ENCODE data around the gene TTC34. TPM values are rescaled to one million over a fixed set of nuclear protein-coding genes. Genes with fewer than 3 reads are reported as not detected.

Gene TTC34
- polyA plus RNA-seq, 3 donors = 0.03 to 1.00 TPM; not detected in 1

DNA sequence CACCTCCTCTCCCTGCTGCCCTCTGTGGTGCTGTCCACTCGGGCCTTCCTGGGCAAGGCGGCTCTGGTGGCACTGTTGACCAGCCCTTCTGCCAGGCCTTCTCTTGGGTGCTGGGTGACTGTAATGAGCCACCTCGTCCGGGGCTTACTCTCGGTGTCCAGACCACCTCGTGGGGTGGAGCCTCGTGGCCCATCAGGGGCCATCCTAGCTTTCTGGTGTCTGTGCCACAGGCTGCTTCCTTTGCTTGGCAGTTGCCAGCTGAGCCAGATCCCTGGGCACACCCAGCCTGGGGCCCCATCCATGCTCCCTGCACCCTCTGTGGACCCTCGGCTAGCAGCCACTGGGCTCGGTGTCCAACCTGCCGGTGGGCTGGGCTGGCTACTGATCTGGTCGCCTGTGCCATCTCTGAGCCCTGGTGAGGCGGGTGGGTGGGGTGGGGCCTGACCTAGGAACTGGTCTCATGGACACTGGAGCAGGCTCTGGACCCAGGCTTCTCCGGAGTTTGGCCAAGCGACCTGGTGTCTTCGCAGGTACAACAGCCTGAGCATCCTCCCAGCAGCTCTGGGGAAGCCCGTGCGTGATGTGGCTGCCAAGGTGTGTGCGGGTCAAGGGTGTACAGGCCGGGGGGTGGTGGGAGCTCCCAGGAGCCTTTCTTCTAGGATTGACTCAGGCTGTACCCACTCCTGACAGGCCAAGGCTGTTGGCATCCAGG is 213.5 kb downstream of the TTC34 start:
- H3K27ac Mint-ChIP-seq = no peak overlapping the region
- peak overlapping the region in 1 of 3 experiments; percentile 78 for H3K4me3 ChIP-seq (replicated peaks in 1 of 3; ENCODE audit: low read depth in 2 of 3, low read length in 3 of 3)
- no peak overlapping the region for H3K27ac ChIP-seq (ENCODE audit: low read depth in 1 of 2, low read length in 2 of 2)
- H3K79me2 ChIP-seq (ENCODE audit: insufficient read depth, low read length) = peaks cover 6% of the 10 kb centered on the region
- H3K27me3 ChIP-seq (ENCODE audit: control insufficient read depth in 2 of 2, insufficient read depth in 2 of 2, low read length in 2 of 2) = peaks cover 0 to 8% of the 10 kb centered on the region in 2 donors
- peaks cover 0 to 3% (median 0%) of the 10 kb centered on the region in 7 donors for H3K9me3 Mint-ChIP-seq
- H3K4me2 ChIP-seq (replicated peaks; ENCODE audit: extremely low read depth, low read length, poor library complexity, severe bottlenecking) = peak overlapping the region; percentile 96
- no peaks in the 10 kb centered on the region for H3K9me3 ChIP-seq (replicated peaks in 1 of 2; ENCODE audit: control insufficient read depth in 1 of 2, insufficient read depth in 1 of 2, low read length in 2 of 2)
- H3K9ac ChIP-seq (ENCODE audit: insufficient read depth, low read length, poor library complexity, severe bottlenecking) = no peak overlapping the region
- no peak for DNase-seq
- peaks cover 40 to 43% of the 10 kb centered on the region in 2 donors for H3K4me1 ChIP-seq (ENCODE audit: control insufficient read depth in 1 of 2, insufficient read depth in 2 of 2, low read length in 2 of 2)
- intact Hi-C loops (cut with micrococcal nuclease) = loop anchor here (1.0 to 5.0 kb wide), 8 partner anchors 41 to 391 kb away; partner anchors contain the start of genes PANK4 (in 2 of the 2), MORN1 (in 1 of the 2), PEX10 (in 1 of the 2) and RER1 (in 1 of the 2)
- peaks cover 32% of the 10 kb centered on the region for H3K4me1 Mint-ChIP-seq
- 96% methylated on average over 15 of the region's 19 CpGs for WGBS (ENCODE audit: insufficient coverage)
- TF ChIP-seq, protein P1, sequence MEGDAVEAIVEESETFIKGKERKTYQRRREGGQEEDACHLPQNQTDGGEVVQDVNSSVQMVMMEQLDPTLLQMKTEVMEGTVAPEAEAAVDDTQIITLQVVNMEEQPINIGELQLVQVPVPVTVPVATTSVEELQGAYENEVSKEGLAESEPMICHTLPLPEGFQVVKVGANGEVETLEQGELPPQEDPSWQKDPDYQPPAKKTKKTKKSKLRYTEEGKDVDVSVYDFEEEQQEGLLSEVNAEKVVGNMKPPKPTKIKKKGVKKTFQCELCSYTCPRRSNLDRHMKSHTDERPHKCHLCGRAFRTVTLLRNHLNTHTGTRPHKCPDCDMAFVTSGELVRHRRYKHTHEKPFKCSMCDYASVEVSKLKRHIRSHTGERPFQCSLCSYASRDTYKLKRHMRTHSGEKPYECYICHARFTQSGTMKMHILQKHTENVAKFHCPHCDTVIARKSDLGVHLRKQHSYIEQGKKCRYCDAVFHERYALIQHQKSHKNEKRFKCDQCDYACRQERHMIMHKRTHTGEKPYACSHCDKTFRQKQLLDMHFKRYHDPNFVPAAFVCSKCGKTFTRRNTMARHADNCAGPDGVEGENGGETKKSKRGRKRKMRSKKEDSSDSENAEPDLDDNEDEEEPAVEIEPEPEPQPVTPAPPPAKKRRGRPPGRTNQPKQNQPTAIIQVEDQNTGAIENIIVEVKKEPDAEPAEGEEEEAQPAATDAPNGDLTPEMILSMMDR (IDR thresholded peaks at IDR 0.05) = no peak
- H2AFZ ChIP-seq (ENCODE audit: insufficient read depth, low read depth, low read length, poor library complexity, severe bottlenecking) = no peak overlapping the region
- H3K36me3 Mint-ChIP-seq = peaks cover 6 to 8% of the 10 kb centered on the region in 2 donors
- peaks cover under 1 to 18% (median 4%) of the 10 kb centered on the region in 3 donors for H3K27me3 Mint-ChIP-seq (ENCODE audit: low read depth in 3 of 3)
- no peaks in the 10 kb centered on the region for H4K20me1 ChIP-seq (ENCODE audit: insufficient read depth, low read length)
- peak overlapping the region; percentile 68 to 84 for H3K4me3 Mint-ChIP-seq
- peaks cover 0 to 4% of the 10 kb centered on the region in 2 donors for H3K36me3 ChIP-seq (replicated peaks in 1 of 2; ENCODE audit: control insufficient read depth in 1 of 2, insufficient read depth in 2 of 2, low read length in 2 of 2)

DNA sequence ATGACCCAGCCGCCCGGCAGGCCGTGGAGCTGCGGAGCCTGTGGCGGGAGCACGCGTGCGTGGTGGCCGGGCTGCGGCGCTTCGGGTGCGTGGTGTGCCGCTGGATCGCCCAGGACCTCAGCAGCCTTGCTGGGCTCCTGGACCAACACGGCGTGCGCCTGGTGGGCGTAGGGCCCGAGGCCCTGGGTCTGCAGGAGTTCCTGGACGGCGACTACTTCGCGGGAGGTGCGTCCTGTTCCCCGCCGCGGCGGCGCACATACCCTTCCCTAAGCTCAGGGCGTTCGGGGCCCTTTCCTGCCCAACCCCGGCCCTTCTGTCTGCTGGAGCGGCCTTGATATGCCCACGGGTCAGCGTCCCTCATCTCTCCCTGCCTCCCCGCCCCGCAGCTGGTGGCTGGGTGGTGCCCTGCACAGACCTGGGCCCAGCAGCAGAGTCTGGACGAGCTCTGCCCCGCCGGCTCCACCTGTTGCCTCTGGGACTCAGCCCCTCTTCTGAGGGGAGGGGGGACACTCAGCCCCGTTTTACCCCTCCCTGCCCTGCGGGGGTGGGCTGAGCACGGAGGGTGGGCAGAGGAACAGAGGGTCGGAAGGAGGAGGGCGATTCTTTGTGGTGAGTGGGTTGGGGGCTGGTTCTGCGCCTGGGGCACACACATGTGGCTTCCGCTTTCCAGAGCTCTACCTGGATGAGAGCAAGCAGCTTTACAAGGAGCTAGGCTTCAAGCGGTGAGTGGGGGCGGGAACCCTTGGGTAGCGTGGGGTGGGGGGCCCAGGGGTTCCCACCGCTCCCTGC is 214.2 kb downstream of the TTC34 start:
- peak overlapping the region; percentile 76 for H2AFZ ChIP-seq (ENCODE audit: insufficient read depth, low read depth, low read length, poor library complexity, severe bottlenecking)
- peak overlapping the region; percentile 96 for H3K4me2 ChIP-seq (replicated peaks; ENCODE audit: extremely low read depth, low read length, poor library complexity, severe bottlenecking)
- peaks cover 6% of the 10 kb centered on the region for H3K79me2 ChIP-seq (ENCODE audit: insufficient read depth, low read length)
- peak overlapping the region; percentile 68 to 84 for H3K4me3 Mint-ChIP-seq
- H3K27me3 ChIP-seq (ENCODE audit: control insufficient read depth in 2 of 2, insufficient read depth in 2 of 2, low read length in 2 of 2) = peaks cover 0 to 8% of the 10 kb centered on the region in 2 donors
- peaks cover 39 to 43% of the 10 kb centered on the region in 2 donors for H3K4me1 ChIP-seq (ENCODE audit: control insufficient read depth in 1 of 2, insufficient read depth in 2 of 2, low read length in 2 of 2)
- no peaks in the 10 kb centered on the region for H3K9me3 ChIP-seq (replicated peaks in 1 of 2; ENCODE audit: control insufficient read depth in 1 of 2, insufficient read depth in 1 of 2, low read length in 2 of 2)
- WGBS (ENCODE audit: insufficient coverage) = 5% methylated on average over 44 of the region's 52 CpGs
- H3K36me3 ChIP-seq (replicated peaks in 1 of 2; ENCODE audit: control insufficient read depth in 1 of 2, insufficient read depth in 2 of 2, low read length in 2 of 2) = peaks cover 0 to 4% of the 10 kb centered on the region in 2 donors
- DNase-seq = no peak
- no peak overlapping the region for H3K27ac ChIP-seq (ENCODE audit: low read depth in 1 of 2, low read length in 2 of 2)
- H3K27ac Mint-ChIP-seq = no peak overlapping the region
- H3K27me3 Mint-ChIP-seq (ENCODE audit: low read depth in 3 of 3) = peaks cover 3 to 15% (median 4%) of the 10 kb centered on the region in 3 donors
- intact Hi-C loops (cut with micrococcal nuclease) = loop anchor here (1.0 to 5.0 kb wide), 8 partner anchors 40 to 390 kb away; partner anchors contain the start of genes PANK4 (in 2 of the 2), MORN1 (in 1 of the 2), PEX10 (in 1 of the 2) and RER1 (in 1 of the 2)
- TF ChIP-seq, protein P1 (IDR thresholded peaks at IDR 0.05) = no peak
- no peaks in the 10 kb centered on the region for H4K20me1 ChIP-seq (ENCODE audit: insufficient read depth, low read length)
- peaks cover 6 to 8% of the 10 kb centered on the region in 2 donors for H3K36me3 Mint-ChIP-seq
- H3K9me3 Mint-ChIP-seq = peaks cover 0 to 3% (median 0%) of the 10 kb centered on the region in 7 donors
- peaks cover 31% of the 10 kb centered on the region for H3K4me1 Mint-ChIP-seq
- peak overlapping the region; percentile 84 for H3K9ac ChIP-seq (ENCODE audit: insufficient read depth, low read length, poor library complexity, severe bottlenecking)
- H3K4me3 ChIP-seq (replicated peaks in 1 of 3; ENCODE audit: low read depth in 2 of 3, low read length in 3 of 3) = peak overlapping the region; percentile 46 to 78 (median 49)
